GM19467 (cell line): Measurements from ENCODE around the gene QSER1.
A peak's percentile ranks its signal among the peaks of the same experiment; 100 is the strongest.
"Not testable (repeated sequence)": the region's sequence is repeated elsewhere in the genome, so short reads cannot be mapped to it uniquely, and the experiment has no call there.

Experiments used
- ATAC-seq: cut with Tn5 transposase; IDR thresholded peaks from one replicate; pipeline ENCODE4 v1.9.1; 2021; ENCODE audit warnings: mild to moderate bottlenecking, moderate library complexity; ENCODE audit not compliant: unreplicated experiment

QSER1 gene

DNA sequence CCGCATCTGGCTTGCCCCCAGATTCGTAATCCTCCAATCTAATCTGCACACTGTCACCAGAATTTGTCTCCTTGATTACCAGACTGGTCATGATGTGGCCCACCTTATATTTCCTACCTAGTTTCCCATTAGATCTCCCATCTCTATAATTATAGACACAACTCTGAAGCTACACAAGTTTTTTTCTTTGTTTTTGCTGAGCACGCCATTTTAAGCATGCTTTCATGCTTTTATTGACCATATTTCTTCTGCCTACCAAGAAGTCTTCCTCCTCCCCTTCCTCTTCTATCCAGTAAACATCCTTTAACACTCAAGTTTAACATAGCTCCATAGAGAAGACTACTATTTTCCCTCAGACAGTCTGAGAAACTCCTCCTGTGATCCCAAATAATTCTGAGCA, 98.8 kb downstream of the QSER1 start:
- ATAC-seq, result no peak

DNA sequence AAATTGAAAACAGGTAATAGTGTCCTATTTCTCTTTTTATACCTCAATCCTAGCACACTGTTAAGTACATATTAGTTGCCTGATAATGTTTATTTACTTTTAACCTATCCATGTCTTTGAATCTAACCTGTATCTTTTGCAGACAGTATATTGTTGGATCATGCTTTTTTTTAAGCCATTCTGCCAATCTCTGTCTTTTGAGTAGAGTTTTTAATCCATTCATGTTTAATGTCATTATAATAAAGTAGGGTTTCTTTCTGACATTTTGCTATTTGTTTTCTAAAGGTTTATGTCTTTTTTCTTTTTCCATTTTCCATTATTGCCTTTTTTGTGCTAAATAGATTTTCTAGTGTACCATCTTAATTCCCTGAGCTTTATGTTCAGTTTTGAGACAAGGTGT, 99.3 kb downstream of the QSER1 start:
- ATAC-seq, result no peak

DNA sequence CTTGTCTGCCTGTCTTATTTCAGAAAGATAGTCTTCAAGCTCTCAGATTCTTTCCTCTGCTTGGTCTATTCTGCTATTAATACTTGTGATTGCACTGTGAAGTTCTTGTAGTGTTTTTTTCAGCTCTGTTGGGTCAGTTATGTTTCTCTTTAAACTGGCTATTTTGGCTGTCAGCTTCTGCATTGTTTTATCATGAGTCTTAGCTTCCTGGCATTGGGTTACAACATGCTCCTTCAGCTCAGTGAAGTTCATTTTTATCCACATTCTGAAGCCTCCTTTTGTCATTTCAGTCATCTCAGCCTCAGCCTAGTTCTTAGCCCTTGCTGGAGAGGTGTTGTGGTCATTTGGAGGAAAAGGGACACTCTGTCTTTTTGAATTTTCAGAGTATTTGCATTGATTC, 107.6 kb downstream of the QSER1 start:
- no peak for ATAC-seq

DNA sequence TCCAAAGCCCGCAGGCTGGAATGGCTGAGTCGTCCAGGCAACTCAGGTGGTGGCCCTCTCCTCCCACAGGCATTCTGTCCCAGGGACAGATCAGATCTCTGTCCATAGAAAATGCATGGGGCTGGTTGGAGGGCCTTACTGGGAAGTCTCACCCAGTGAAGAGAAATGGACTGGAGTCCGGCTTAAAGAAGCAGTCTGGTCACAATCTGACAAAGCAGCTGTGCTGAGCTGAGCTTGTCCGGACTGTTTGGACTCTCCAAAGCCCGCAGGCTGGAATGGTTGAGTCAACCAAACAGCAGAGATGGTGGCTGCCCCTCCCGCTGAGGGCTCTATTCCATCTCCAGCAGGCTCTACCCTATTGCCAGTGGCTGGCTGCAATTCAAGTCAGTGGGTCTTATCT, 108.7 kb downstream of the QSER1 start:
- no peak for ATAC-seq

DNA sequence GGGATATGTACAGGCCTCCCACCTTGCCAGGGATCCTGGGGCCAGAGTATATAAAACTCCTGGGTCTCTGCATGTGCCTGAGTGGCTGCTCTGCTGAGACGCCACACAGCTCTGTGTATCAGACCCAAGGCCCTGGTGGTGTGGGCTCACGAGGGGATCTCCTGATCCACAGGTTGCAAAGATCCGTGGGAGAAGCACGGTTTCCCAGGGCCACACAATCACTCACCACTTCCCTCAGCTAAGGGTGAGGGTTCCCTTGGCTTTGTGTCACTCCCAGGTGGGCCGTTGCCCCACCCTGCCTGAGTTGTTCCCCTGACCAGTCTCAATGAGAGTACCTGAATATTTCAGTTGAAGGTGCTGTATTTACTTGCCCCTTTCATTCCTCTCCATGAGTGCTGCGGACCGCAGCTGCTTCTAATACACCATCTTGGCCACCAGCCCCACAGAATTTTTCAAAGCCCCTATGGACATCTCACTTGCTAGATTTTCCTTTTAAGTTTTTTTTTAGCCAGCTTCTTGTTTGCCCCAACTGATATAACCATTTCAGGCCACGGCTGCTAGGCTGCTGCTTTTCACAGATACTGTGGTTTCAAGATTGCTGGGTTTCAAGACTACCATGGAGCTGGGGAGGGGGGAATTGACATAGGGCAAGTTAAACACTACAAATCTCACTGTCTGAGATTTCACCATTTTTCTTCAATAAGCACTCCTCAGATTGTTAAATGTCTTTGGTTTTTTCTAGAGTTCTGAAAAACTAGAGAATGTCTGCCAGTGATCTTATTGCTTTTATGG, 109.3 kb downstream of the QSER1 start:
- ATAC-seq, result no peak

DNA sequence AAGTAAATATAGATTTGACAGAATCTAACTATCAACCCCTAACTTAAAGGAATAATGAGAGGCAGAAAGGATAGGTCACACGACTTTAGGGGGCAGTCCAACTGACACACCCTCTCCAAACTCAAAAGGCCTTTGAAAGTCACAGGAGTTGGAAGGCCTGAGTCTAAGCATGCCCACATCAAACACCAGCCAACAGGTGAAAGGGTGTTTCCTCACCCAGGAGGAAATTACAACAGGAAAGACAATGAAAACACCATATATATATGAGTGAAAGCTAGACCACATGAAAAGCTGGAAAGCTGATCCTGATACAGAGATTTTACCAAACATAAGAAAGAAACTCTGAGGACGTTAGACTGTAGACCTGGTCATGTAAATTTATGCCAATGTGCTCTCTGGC, 112.6 kb downstream of the QSER1 start:
- no peak for ATAC-seq

DNA sequence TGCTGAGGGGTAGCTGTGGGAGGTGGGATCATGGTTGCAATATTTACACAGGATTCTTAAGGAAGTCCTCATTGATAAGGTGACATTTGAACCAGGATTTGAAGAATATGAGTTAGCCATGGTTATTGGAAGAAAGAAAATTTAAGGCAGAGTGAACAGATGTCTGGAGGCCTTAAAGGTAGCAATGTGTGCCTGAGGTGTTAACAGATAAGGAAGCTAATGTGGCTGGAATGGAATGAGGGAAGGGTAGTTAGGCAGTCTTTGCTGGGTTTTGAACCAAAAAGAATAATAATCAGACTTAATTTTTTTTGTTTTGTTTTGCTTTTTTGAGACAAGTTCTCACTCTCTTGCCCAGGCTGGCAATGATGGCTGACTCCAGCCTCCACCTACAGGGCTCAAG, 113.4 kb downstream of the QSER1 start:
- ATAC-seq, result no peak

DNA sequence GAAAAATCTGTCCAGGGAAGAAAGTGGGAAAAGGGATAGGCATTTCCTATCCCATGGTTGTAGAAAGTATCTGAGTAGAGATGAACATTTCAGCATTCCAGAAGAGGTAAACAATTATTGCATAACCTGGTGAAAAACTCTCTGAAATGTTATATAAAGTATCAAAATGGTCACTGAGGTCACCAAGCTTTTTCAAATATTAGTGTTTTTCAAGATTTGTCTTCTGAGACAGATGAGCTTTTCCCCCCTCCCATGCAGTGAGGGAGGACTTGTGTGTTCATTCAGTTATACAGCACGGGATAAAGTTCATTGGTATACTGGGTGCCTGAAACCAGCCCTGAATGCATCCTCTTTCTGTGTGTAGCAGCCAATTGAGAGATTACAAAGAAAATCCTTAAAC, 121.1 kb downstream of the QSER1 start:
- no peak for ATAC-seq

DNA sequence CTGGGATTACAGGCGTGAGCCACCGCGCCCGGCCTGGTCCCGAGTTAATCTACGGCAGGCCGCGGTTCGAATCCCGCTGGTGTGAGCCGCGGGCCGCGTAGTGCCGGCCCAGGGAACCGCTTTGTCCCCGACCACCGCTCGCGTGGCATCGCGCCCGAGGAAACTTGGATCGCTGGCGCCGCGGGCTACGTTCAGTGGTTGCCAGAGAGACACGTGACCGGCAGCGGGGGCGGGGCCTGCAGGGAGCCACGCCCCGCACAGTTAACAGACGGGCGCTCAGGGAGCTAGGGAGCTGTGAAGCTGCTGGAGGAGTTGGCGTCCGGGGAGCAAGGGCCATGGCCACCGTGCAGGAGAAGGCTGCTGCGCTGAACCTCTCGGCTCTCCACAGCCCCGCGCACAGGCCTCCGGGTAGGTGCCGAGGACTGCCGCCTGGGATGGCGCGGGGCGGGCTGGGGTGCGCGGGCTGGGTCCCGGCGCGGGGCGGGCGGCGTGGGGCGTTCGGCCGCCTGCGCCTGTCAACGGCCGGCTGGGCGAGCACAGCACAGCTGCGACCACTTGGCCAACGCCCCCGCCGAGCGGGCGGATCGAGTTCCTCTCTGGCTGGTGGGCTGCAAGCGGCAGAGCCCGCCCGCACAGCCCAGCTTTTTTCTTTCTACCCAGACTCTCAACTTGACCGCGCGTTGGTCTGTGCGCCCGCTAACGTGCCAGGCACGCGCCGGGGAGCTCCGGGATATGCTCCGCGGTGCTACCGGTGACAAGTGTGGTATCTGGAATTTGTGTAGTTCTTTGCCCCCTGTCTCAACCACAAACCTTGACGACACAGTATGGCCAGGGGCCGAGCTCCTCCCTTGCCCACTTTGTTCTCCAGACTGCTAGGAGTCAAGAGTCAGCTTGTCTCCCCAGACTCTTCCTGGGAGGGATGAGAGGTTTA, 123.3 kb downstream of the QSER1 start, which contains the start of gene DEPDC7:
Gene DEPDC7, plus strand, starts transcription at position 258 of the 931 bp plus-strand sequence. Its CDS starts 78 bp downstream, at position 336.
- peak; percentile 59 for ATAC-seq

DNA sequence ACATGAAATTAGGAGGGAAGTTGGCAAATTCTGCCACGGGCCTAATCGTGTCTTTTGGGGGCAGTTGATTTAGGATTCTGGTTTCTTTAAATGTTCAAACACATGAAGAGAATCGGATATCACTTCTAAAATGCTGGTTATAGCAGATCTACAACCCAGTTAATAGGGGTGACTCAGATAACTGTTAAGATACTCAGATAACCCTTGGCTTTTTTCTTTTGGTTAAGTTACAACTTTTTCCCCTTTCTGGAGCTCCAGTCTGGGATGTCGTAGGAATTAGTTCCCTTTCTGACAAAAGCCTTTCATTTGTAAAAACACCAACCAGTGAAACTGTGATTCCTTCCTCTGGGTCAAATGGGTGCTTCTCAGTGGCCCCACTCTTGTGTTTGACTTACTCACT, 124.0 kb downstream of the QSER1 start:
- ATAC-seq, result no peak

DNA sequence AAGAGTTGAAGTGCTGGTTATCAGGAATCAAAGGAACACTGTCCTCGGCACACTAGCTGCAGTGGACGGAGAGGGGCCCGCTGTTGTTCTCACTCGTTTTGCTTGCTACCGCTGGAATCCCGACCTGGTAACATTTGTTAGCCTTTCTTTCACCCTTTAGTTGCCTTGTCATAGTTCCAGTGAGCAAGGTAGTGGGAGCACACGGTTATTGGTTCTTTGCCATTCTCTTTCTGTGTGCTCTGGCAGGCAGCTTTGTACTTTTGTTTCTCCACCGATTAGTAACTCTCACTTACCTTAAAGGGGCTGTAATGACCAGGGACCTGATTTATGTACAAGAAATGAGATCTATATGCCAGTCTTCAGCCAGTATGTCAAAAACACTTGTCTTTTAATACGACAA, 124.9 kb downstream of the QSER1 start:
- no peak for ATAC-seq

DNA sequence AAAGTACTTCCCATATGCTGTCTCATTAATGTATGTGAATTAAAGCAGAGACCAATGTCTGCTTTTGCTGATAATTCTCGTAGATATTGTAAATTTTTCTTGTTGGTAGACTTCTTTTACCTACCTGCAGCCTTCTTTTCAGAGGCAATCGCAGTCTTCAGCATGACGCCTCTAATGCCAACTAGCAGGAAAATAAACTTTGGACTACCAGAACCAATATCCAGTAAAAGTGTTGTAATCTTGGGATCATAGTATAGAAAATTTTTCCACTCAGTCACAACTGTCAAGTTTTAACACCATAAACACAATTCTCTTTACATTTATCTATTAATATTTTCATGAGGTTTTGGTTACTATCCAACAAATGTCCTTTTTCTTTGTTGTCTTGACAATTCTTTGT, 125.4 kb downstream of the QSER1 start:
- no peak for ATAC-seq

DNA sequence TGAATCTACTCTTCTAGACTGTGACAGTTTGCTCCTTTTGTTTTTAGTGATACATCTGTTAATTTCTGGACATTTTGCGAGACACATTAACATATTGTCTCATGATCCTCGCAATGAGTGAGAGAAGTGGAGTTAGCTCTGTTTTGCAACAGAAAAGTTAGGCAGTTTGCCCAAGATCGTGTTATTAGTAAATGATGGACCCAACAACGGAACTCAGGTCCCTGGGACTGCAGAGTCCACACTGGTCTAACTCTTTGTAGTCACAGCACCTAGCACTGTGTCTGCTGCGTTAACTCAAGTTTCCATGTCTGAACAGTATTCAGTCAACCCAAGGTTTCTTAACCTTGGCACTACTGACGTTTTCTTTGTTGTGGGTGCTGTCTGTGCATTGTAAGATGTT, 126.2 kb downstream of the QSER1 start:
- ATAC-seq, result no peak

DNA sequence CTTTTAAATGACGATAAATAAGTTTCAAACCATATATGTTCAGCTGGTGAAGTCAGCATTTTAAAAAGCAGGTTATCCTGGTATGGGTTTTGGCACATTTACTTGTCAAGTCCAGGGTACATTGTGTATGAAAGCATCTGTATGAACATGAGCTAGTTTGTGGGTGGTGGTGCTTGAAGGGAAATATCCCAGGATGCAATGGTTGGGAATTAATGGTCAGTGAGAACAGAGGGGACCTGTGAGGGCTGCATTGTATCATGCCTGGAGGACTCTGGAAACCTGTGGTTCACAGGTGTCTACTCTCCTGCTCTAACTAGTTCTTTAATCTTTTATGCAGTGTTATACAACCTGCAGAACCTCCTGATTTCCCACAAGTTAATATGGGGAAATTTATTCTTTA, 128.9 kb downstream of the QSER1 start:
- ATAC-seq, result no peak

DNA sequence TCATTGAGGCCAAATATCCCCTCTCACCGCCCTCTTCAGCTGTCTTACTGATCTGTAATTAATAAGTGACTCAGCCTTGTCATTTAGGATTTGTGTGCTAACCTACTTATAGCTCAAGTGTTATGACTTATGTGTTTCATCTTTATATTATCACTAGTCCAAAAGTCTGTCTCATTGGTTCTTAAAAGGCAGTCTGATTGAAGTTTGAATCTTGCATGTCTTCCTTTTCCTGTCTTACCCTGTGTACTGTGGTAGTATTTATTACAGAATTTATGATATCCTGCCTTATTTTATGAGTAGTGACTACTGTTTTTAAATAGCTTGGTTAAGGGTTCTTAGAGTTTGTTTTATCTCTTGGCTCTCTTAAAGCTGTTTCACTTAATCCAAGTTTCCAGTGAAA, 129.3 kb downstream of the QSER1 start:
- ATAC-seq, result no peak

DNA sequence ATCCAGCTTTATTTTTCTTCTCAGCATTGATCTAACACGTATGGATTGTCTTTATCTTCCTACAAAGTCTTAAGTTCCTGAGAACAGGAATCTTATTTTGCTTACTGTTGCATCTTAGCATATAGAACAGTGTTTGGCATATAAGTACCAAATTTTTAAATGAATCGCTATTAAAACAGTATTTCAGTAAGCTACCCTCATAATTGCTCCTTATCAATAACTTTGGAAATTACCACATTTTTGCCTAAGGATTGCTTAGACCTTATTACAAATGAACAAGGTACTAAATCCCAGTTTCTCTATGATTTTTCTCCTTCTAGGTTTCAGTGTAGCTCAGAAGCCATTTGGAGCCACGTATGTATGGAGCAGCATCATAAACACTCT, 132.7 kb downstream of the QSER1 start:
- no peak for ATAC-seq

DNA sequence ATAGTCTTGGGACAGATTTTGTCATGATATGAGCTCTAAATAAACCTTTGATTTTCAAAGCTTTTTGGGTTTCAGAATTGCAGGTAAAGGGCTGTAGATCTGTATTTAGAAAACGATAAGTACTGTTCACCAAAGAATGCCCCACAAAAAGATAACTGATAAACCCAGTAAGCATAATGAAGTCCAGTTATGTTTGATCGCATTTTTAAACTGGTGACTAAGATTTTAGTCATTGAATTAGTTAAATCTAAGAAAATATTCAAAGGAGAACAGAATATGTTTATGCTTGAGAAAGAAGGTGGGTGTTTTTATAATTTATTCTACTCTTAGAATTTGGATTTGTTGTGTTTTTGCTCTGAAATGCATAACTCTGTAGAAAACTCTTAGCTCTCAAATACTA, 134.6 kb downstream of the QSER1 start:
- no peak for ATAC-seq

DNA sequence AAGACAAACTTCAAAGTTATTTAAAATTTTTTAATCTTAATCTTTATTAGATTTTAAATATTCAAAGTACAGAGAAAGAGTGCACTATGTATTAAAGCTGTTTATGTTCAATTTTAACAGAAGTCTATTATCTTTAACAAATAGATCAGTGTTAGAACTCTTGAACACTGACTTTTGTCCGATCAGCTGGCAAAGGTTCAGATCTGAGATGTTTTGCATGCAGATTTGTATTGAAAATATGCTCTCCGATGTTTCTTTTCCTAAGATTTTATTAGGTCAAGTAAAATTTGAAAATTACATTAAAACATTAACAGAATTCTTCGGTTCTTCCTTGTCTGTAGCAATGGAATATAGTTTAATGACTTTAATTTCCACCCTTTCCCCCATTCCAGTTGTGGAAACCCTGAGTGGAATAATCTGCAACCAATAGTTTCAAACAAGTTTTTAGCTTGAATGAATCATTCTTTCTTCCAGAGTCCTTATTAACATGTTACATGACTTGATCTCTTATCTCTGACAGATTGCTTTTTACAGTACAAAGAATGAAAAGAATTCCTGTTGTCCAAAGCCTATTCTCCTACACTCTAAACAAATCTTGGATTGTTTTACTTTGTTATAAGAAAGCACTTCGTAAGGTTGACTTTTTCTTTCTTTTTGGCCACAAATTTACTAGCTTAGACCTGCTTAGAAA, 135.4 kb downstream of the QSER1 start:
- no peak for ATAC-seq

DNA sequence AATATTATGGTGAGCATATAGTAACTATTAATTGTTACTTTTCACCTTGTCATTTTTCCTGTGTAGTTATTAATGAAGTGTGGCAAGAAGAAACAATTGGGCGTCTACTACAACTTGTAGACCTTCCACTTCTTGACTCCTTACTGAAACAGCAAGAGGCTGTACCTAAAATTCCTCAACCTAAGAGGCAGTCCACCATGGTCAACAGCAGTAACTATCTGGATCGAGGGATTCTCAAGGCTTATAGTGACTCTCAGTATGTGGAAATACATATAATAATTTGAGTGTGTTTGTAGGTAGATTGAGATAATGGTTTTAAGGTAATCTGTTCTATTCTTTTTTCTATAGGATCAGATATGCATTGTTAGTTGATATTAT, 135.9 kb downstream of the QSER1 start:
- no peak for ATAC-seq

DNA sequence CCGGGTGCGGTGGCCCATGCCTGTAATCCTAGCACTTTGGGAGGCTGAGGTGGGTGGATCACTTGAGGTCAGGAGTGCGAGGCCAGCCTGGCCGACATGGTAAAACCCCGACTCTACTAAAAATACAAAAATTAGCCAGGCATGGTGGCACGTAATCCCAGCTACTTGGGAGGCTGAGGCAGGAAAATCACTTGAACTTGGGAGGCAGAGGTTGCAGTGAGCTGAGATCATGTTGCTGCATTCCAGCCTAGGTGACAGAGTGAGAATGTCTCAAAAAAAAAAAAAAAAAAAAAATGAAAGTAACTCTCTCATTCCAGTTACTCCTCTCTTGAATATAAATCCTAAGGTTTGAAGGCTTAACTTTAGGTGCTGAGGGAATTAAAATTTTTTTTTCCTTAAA, 136.6 kb downstream of the QSER1 start:
- not testable (repeated sequence) for ATAC-seq
